CD1c-positive myeloid dendritic cell (primary cell): ENCODE results near the gene DSCAM.

Experiments
- DNase-seq: peaks from one replicate; pipeline ENCODE4 v3.0.0-alpha.2; 2016; ENCODE audit errors: extremely low spot score

The DSCAM gene

DNA sequence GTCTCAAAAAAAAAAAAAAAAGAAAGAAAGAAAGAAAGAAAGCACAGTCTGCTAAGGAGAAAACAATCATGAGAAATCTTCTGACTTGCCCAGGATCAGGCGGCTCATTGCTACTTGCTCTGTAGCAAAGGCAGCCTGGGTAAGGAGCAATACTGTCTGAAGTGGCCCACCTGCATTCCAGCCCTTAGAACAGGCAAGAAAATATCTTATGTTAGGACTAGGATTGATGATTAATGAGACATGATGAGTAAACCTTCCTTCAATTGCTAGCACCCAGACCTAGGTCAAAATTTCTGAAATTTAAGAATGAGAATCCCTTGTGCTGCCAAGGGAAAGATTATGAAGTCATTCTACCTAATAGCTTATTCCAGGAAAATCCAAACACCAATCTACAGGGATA lies 140.8 kb downstream of the DSCAM start:
- DNase-seq: no peak

DNA sequence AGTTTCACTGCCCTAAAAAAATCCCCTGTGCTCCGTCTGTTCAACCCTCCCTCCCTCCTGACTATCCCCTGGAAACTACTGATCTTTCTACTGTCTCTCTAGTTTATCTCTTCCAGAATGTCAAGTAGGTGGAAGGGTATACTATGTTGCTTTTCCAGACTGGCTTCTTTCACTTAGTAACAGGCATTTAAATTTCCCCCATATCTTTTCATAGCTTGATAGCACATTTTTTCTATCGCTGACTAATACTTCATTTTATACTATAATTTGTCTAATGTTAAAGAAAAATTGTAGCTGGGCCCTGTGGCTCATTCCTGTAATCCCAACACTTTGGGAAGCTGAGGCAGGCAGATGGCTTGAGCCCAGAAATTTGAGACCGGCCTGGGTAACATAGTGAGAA lies 142.8 kb downstream of the DSCAM start:
- no peak for DNase-seq

DNA sequence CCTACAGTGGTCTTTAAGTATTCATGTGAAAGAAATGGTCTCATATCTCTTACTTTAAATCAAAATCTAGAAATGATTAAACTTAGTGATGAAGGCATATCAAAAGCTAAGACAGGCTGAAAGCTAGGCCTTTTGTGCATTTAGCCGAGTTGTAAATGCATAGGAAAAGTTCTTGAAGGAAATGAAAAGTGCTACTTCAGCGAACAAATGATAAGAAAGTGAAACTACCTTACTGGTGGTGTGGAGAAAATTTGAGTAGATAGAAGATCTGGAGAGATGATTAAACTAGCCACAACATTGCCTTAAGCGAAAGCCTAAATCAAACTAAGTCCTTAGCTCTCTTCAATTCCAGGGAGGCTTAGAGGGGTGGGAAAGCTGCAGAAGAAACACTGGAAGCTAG lies 147.6 kb downstream of the DSCAM start:
- DNase-seq: no peak

DNA sequence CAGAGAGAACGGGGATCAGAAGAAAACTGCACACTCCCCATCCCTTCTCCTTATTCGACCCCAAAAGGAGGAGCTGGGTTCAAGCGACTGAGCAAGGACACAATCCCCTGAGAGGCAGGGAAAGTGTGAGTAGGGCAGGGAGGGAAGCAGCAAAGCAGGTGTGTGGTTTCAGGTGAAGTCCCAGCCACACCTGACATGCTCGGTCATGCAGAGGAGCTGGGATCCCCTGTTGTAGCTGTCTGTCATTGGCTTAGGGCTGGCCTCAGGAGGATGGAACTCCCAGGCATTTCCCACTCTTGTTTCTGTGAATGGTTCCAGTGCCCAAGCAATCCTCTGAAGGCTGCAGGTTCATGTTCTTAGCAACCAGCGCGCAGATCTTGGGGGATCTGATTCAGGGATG lies 150.7 kb downstream of the DSCAM start:
- no peak for DNase-seq

DNA sequence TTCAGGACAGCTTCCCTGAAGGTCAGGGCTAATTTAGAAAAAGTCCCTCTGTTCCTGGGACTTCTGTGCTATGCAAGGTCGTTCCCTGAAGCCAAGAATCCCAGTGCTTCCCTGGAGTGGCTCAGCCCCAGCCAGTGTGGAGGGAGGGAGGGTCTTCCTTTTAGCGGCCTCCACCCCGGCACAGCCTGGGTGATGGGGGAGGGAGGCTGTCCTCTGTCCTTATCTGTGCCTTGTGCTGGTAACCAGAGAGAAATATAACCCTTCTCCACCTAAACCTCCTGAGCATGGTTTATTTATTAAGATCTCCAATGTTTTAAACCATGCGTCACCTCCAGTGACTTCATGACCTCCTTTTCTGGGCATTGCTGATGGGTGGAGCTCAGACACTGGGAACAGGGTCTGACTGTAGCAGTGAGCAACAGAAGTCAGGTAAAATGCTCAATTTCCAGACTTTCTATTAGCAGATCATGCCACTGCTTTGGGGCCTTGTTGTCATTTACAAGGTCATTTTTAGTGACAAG lies 157.1 kb downstream of the DSCAM start:
- no peak for DNase-seq

DNA sequence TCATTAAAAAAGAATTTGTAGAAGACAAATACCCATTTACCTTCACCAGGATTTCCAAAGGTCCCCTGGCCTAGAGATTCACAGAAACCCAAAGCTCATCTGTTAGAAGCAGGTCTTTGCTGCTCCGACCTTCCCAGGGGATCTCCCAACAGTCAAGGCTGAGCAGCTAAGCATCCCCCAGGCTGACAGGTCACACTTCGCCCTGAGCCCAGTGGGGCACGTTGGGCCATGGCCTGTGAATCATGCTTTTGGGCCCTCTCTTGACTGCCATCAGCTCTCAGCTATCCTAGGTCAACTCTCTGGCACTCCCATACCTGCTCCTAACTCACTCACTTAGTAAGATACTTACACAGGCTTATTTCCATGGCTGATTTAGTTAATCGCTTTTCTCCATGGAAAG lies 157.7 kb downstream of the DSCAM start:
- no peak for DNase-seq

DNA sequence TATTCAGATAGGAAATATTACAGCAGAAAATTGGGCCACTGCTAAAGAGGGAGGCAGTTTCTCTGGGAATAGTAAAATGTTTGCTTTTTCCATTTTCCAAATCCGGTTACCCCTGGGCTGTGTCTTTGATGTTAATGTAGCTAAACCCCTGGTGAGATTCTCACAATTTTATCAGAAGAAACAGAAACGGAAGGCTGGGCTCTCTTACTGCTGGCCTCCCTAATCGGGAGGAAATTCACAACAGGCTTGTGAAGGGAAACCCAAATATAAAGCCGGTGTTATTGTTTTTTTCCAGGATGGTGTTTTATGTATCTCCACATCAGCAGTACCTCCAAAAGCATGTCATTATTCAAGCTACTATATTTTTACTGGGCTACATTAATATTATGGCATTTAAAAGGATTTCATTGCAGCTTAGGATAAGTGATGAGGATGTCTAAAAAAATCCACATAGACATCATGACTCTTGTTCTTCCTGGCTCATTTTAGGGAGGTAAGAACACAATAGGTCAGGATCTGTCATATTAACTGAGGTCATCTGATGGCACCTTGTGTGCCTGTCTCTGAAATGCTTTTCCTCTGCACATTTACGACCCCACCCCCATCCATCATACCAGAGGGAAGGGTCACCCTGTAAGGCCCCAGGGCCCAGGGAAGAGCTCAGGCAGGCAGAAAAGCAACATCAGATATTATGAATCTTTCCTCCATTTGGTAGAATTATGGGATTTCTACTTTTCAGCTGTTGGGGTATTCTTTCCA lies 158.7 kb downstream of the DSCAM start:
- no peak for DNase-seq

DNA sequence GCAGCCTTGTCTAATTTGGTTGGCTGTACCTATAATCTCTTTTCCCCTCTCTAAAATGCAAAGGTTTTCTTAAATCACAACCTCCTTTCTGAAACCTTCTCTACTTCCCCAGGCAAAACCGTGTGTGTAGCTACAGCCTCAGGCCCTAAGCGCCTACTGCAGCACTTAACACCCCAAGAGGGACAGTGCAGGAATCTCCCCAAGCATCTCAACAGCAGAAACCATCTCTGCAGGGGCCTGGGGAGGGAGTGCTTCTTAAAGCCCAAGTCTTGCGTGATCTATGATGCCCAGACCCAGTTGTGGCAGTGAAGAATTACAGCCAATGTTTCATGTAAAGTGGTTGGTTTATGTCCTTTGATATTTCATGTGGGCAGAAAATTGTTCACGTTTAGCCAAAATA lies 159.3 kb downstream of the DSCAM start:
- DNase-seq: no peak

DNA sequence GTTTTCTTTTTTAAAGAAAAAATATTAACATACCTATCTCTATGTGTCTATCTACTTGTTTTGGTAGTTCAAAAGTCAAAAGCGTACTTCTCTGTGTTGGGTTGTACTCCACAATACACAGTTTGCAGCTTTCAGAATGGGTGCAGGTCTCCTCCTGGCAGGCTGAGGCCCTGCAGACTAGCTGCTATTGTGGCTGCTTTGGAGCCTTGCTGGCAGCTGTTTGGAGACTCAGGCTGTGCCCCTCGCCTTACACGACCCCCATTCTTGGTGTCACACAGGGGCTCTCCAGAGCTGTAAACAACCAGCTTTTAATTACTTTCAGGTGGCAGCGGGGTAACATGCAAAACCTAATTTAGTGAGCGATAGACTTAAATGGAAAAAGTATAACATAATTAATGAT lies 160.4 kb downstream of the DSCAM start:
- DNase-seq: no peak

DNA sequence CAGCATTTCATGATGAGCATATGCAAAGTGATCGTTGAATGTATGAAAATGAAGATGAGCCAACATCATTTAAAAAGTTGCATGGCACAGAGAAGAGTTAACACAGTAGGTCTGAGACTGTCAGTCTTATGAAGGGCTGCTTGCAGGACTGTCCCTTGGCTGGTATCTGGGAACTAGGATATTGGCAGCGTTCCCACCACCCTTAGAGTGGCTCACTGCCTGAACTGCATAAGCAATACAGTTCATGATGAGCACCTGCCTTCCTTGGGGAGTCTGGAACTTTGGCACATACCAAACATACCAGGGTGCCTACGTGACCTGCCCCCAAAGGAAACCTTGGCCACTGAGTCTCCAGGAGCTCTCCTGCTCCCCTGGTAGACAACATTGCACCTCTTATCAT lies 161.8 kb downstream of the DSCAM start:
- no peak for DNase-seq

DNA sequence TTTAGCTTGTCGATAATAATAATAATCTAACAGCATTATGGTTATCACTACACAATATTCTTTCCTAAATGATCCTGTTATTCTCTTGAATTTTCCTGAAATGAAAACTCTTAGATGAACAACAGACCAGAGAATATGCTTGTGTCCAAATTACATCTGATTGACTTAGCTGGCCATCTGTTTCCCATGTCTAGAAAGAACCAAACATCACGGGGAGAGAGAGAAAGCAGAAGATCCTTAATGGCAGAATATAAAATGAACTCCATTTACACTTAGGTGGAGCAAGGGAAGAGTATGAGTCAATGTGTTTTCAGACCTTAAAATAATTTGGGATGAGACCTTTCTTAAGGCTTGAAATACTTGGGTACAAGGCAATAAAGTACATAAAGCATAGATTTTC lies 162.2 kb downstream of the DSCAM start:
- DNase-seq: no peak

DNA sequence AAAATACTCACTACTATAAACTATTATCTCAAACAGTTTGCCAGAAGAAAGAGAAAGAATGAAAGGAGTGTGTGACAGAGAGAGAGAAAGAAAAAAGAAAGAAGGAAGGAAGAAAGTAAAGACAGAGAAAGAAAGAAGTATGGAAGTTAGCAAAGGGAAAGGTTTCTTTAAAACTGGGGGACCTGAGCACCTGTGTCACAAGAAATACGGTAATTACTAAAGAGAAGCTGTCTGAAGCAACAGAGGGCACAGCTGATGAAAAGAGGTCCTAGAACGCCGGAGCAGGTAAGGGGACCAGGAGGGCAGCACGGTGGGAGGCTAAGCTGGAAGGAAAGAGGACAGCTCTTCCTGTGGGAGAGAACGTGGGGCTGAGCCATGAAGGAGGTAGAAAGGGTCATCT lies 163.6 kb downstream of the DSCAM start:
- DNase-seq: no peak

DNA sequence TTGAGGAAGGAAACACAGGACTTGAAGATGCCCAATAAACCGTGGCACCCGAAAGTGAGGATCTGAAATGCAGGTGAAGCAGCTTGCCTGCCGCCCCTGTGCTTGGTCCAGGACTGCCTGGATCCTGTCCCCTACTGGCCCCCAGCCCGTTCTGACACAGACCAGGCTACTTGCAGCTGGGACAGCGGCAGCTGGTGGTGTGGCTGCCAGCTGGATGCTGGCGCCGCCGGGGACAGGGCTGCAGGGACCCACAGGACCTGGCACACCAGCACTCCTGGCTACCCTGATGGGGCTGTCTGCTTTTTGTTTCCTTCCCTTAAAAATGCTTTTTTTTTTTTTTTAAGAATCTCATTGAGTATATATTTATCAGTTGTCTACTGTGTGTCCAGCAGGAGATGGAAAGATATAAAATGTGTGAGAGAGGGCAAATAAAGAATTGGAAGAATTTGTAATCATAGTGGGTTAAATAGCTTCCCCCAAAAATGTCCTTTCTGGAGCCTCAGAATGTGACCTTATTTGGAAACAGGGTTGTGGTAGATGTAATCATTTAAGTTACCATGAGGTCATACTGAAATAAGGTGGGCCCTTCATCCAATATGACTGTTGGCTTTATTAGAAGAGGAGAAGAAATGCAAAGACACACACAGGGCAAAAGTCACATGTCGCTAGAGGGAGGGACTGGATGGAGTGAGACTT lies 165.6 kb downstream of the DSCAM start:
- no peak for DNase-seq

DNA sequence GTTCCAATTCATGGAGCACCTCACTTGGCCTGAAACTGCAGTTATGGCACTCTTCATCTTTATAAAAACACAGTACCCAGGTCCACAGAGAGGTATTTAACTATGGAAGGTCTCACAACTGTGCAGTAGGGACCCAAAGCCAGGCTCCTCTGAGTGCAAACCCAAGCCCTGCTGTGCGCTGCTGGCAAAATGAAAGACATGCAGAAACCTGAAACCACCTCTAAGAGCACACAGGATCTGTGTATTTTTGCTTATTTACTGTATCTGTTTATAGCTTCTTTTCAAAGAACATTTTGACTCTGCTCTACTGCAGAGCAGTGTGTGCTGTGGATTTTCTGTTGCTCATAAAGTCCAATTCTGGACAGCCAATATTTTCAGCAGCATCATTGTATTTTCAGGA lies 166.6 kb downstream of the DSCAM start:
- DNase-seq: no peak

DNA sequence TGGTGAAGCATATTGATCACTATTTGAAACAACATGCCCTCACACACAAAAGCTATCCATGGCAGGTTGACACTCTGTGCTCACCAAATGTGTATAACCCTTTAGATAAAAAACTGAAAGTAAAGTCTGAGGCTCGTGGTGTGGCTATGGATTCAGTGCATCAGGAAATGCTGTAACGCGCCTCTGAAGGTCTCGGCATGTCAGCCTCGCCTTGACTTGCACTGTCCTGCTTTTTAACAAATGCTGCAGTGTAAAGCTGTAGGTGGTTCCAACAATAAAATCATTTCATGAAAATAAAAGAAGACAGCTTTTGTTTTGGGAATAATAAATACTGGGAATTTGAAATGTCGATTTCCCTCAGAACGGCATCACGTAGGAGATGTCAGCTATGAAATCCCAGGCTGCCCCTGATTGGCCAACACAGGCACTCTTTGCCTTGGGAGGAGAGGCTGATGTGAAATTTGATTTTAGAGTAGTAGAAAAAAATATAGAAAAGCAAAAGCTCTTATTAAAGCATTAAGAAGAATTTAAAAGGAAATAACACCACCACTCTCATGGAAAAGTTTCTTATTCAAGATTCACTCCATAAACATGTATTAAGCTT lies 168.2 kb downstream of the DSCAM start:
- no peak for DNase-seq

DNA sequence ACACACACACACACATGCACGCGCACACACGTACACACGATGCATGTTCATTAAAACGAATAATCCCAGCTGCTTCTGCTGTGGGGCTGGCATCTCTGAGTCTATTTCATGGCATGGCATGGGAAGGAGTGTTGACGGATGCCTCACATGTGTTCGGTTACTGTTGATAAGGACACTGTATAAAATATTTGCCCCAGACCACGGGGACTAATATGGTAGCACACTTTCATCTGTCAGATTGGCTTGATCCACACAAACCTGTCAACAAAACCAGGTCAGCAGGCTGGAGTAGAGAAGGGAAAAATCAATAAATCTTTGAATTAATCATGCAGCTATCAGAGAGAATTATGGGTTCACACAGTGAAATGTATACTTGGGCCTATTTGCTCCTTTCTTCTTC lies 171.9 kb downstream of the DSCAM start:
- DNase-seq: no peak

DNA sequence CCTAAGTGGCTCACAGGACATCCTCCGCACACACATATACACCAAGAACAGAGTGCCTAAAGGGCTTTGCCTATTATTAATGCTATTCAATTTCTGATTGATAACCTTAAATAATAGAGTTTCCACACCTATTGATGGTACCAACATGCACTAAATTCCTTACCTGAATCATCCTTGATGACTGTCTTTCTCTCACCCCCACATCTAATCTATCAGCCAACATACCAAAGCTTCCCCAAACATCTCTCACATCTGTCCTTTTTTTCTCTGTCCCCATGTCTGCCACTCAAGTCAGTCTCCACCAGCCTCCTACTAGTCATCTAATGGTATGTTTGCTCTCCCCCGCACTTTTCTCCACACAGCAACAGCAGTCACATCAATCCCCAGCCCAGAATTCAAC lies 174.4 kb downstream of the DSCAM start:
- DNase-seq: no peak

DNA sequence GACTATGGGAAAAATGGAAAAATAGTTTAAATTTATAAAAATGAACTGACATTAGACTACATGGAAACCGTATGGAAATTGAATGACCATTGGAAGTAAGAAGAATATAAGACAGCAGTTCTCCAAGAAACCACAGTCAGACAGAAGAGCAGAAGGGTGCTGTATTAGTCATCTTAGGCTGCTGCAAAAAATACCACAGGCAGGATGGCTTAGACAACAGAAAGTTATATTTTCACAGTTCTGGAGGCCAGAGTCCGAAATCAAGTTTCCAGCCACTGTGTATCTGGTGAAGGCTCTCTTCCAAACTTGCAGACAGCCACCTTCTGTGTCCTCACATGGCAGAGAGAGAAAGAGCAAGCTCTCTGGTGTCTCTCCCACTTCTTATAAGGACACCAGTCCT lies 175.2 kb downstream of the DSCAM start:
- DNase-seq: no peak

DNA sequence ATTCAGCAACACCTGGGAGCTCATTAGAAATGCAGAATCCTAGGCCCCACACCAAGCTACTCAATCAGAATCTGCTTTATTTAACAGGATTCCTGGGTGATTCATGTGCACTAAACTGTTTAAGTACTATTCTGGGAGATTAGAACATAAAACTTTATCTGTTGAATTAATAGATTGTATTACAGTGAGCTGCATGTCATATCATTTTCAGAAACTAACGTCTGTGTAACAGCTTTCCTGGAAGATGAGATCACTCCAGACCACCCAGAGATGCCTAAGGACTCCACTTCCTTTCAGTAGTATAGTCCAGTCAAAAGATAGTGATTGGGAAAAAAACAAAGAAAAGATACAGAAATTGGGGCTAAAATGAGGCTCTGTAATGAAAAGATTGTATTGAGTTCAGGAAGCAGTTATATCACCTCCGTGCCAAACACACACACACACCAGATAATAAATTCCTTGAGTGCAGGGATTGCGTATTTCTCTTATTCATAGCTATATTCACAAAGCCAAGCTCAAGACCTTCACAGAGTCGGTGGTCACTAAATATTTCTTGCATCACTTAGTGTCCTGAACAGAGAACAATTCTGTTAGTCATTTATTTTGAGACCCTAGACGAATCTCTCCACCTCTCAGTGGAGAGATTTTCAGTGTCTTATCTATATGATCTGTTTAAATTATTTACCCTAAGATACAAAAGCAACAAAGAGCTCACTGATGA lies 178.2 kb downstream of the DSCAM start:
- no peak for DNase-seq

DNA sequence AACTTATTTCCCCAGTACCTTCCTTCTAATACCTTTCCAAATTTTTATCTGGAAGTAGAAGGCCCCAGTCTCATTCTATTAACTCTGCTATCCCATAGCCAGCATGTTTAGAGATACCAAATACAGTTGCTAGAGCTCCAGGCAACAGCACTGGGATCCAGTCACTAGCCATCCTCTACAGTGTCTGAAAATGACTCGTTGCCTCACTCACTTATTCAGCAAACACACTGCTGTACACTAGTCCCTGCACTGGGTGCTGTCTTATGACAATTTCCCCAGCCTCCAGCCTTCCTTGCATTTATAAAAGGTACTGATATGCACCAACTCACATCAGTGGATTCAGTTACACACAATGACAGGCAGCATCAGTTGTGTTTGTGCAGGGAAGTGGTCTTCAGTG lies 179.0 kb downstream of the DSCAM start:
- no peak for DNase-seq

DNA sequence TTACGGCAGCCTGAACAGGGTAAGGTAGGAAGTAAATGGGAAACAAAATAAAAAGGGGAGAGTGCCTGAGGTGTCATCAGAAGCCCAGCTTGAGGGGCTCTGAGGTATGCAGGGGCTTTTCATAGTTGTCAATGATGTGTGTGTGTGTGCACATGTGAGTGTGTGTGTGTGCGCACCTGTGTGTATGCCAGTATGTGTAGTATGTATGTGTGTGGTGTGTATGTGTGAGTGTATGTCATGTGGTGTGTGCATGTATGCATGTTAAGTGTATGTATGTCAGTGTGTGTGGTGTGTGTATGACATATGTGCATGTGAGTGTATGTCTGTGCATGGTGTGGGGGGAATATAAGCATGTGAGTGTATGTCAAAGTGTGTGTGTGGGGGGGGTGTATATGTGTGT lies 184.1 kb downstream of the DSCAM start:
- no peak for DNase-seq

DNA sequence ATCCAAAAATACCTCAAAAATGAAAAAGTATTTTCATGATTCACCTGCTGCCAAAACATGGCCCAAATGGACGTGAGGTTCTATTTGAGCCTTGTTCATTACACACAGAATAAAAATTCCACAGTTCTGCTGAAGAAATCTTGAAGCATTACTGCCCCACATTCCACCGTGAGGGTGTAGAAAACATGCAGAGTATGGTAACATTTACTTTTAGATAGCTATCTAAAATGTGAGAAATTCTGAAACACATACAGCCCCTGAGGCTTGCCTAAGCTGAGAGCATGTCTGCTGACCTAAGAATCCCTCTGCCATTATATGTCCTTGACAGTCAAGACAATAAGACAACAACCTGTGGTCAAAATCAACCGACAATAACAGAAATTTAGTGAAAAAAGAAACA lies 186.5 kb downstream of the DSCAM start:
- DNase-seq: no peak
